OCI-LY1 (cell line): ENCODE data around the gene GGNBP2.

Experiments used
- H2AFZ ChIP-seq: fragments of 200-600 bp; sonication (generic), shearing (Covaris generic); 2 replicates; pipeline ENCODE4 v1.6.0; 2014; ENCODE audit warnings: antibody characterized with exemption, mild to moderate bottlenecking, low read length
- H3F3A ChIP-seq: fragments of 200-600 bp; sonication (generic), shearing (Covaris generic); 2 replicates; pipeline ENCODE4 v1.6.0; 2014; ENCODE audit warnings: mild to moderate bottlenecking, antibody characterized with exemption, low read length, moderate library complexity; ENCODE audit not compliant: insufficient read depth
- H3K27ac ChIP-seq: fragments of 200-600 bp; sonication (generic); 2 replicates; pipeline ENCODE4 v1.5.1; 2014; ENCODE audit warnings: low read length, mixed run types, mild to moderate bottlenecking, low read depth; ENCODE audit not compliant: poor library complexity, severe bottlenecking
- H3K27me3 ChIP-seq: fragments of 200-600 bp; sonication (generic); 2 replicates; pipeline ENCODE4 v1.6.0; 2014; ENCODE audit warnings: antibody characterized with exemption, mild to moderate bottlenecking, low read length, moderate library complexity; ENCODE audit not compliant: insufficient read depth
- H3K36me3 ChIP-seq: fragments of 200-600 bp; sonication (generic); 2 replicates; pipeline ENCODE4 v1.6.1; 2014; ENCODE audit warnings: mild to moderate bottlenecking, antibody characterized with exemption, low read length, moderate library complexity, mixed read lengths; ENCODE audit not compliant: insufficient read depth
- H3K4me1 ChIP-seq: fragments of 200-600 bp; sonication (generic); 2 replicates; pipeline ENCODE4 v1.5.1; 2014; ENCODE audit warnings: mild to moderate bottlenecking, low read length, moderate library complexity; ENCODE audit not compliant: insufficient read depth, severe bottlenecking
- H3K4me2 ChIP-seq: fragments of 200-600 bp; sonication (generic), shearing (Covaris generic); 2 replicates; pipeline ENCODE4 v1.6.1; 2014; ENCODE audit warnings: low read length
- H3K4me3 ChIP-seq: fragments of 200-600 bp; sonication (generic); 2 replicates; pipeline ENCODE4 v1.5.1; 2014; ENCODE audit warnings: low read length, low read depth, mild to moderate bottlenecking, mixed read lengths; ENCODE audit not compliant: poor library complexity, severe bottlenecking
- H3K79me2 ChIP-seq: fragments of 200-600 bp; shearing (Covaris generic); 2 replicates; pipeline ENCODE4 v1.6.1; 2016; ENCODE audit warnings: mixed run types, low read length, mixed read lengths; ENCODE audit not compliant: insufficient read depth
- H3K9ac ChIP-seq: fragments of 200-600 bp; sonication (generic), shearing (Covaris generic); 2 replicates; pipeline ENCODE4 v1.6.1; 2014; ENCODE audit warnings: mild to moderate bottlenecking, low read length, mixed read lengths
- H3K9me2 ChIP-seq: fragments of 200-600 bp; sonication (generic), shearing (Covaris generic); 2 replicates; pipeline ENCODE4 v1.6.1; 2014; ENCODE audit warnings: low read depth, mild to moderate bottlenecking, low read length, mixed read lengths
- H3K9me3 ChIP-seq: fragments of 200-600 bp; shearing (Covaris generic); 2 replicates; pipeline ENCODE4 v1.6.1; 2014; ENCODE audit warnings: low read length, mixed read lengths
- H4K20me1 ChIP-seq: fragments of 200-600 bp; sonication (generic), shearing (Covaris generic); 2 replicates; pipeline ENCODE4 v1.6.0; 2016; ENCODE audit warnings: mild to moderate bottlenecking, low read length; ENCODE audit not compliant: insufficient read depth
- CTCF ChIP-seq: fragments of 200-600 bp; sonication (generic), shearing (Covaris generic); IDR thresholded peaks from 2 replicates; pipeline ENCODE4 v1.5.1; 2017; ENCODE audit warnings: mild to moderate bottlenecking, antibody characterized with exemption, low read length, moderate library complexity, mixed read lengths
- EZH2 ChIP-seq: fragments of 200-600 bp; sonication (generic), shearing (Covaris generic); IDR thresholded peaks from 2 replicates; pipeline ENCODE4 v1.8.0; 2017; ENCODE audit warnings: borderline replicate concordance, mixed run types, mild to moderate bottlenecking, antibody characterized with exemption, low read length, moderate library complexity, mixed read lengths

GGNBP2 gene

DNA sequence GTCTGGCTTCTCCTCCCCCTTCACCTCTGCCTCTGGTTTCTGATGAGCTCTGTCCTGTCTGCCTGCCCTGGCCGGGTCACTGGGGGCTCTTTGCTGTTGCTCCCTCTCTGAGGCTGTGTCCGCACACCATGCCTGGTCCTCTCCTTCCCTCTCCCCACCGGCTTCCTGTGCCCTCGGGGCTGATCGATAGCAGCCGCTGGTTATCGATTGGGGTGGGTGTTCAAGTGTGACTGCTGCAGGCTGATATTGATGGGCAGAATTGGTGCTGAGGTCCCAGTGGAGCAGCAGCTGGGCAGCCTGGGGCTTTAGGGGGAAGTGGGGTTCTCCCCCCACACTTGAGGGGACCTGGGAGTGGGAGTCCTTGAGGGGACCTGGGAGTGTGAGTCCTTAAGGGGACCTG is 73.1 kb downstream of the GGNBP2 start:
- TF ChIP-seq CTCF, result no peak
- no peak for TF ChIP-seq EZH2
- no peaks in the 10 kb centered on the region for H3K79me2 ChIP-seq
- H3K27me3 ChIP-seq, result no peaks in the 10 kb centered on the region
- no peak overlapping the region for H3K4me2 ChIP-seq
- no peaks in the 10 kb centered on the region for H4K20me1 ChIP-seq
- no peaks in the 10 kb centered on the region for H3K36me3 ChIP-seq
- no peaks in the 10 kb centered on the region for H3K9me2 ChIP-seq
- no peaks in the 10 kb centered on the region for H3K9me3 ChIP-seq
- H3K4me1 ChIP-seq, result peaks cover 3% of the 10 kb centered on the region
- no peak overlapping the region for H2AFZ ChIP-seq
- H3K27ac ChIP-seq, result no peak overlapping the region
- no peak overlapping the region for H3K4me3 ChIP-seq
- no peak overlapping the region for H3K9ac ChIP-seq
- no peaks in the 10 kb centered on the region for H3F3A ChIP-seq

GRCh38 chr17:36623281-36623680 is 78.6 kb downstream of the GGNBP2 start:
- Histone ChIP-seq H3K9me3 (no peaks in the 10 kb centered on the region), H3K36me3 (no peaks in the 10 kb centered on the region), H3F3A (no peaks in the 10 kb centered on the region), H3K27me3 (no peaks in the 10 kb centered on the region), H3K4me2 (no peak overlapping the region), H4K20me1 (no peaks in the 10 kb centered on the region), H3K9me2 (no peaks in the 10 kb centered on the region), H3K4me1 (peaks cover 3% of the 10 kb centered on the region), H3K79me2 (no peaks in the 10 kb centered on the region), H3K27ac (no peak overlapping the region), H3K9ac (no peak overlapping the region), H3K4me3 (no peak overlapping the region), H2AFZ (no peak overlapping the region)
- TF ChIP-seq CTCF, result no peak
- no peak for TF ChIP-seq EZH2

- Histone ChIP-seq H3K9me2 (no peaks in the 10 kb centered on the region), H2AFZ (no peak overlapping the region), H3K4me3 (no peak overlapping the region), H3K27me3 (no peaks in the 10 kb centered on the region), H3K4me2 (no peak overlapping the region), H3K79me2 (no peaks in the 10 kb centered on the region), H3K9me3 (no peaks in the 10 kb centered on the region), H3K36me3 (no peaks in the 10 kb centered on the region), H3K27ac (no peak overlapping the region), H3F3A (no peaks in the 10 kb centered on the region), H3K4me1 (no peaks in the 10 kb centered on the region), H4K20me1 (no peaks in the 10 kb centered on the region), H3K9ac (no peak overlapping the region)
- no peak for TF ChIP-seq CTCF
- no peak for TF ChIP-seq EZH2
Measured at GRCh38 chr17:36625188-36625587, 80.5 kb downstream of the GGNBP2 start.
